K562 (cell line): ENCODE data around the gene ABHD16B. TPM values are rescaled to one million over a fixed set of nuclear protein-coding genes. Genes with fewer than 3 reads are reported as not detected.

Experiments
- ATF7 ChIP-seq: fragments of 450-650 bp; IDR thresholded peaks from 2 replicates; pipeline ENCODE4 v1.7.1; 2014; ENCODE audit warnings: mild to moderate bottlenecking, moderate library complexity
- POLR2AphosphoS5 ChIP-seq: IDR thresholded peaks from 2 replicates; pipeline ENCODE4 v1.6.1; 2011; ENCODE audit warnings: mild to moderate bottlenecking, low read depth, low read length, moderate library complexity; ENCODE audit not compliant: control insufficient read depth, insufficient read depth
- SIN3A ChIP-seq, 2 experiments: fragments of 150-350 bp in 1 of 2; IDR thresholded peaks; 2 replicates each; pipeline ENCODE4 v1.6.1; 2011 to 2016; ENCODE audit warnings: borderline replicate concordance in 2 of 2, low read depth in 2 of 2, low read length in 2 of 2, mild to moderate bottlenecking in 2 of 2, moderate library complexity in 2 of 2; ENCODE audit not compliant: control insufficient read depth in 1 of 2
- TARDBP ChIP-seq: fragments of 450-650 bp; IDR thresholded peaks from 2 replicates; pipeline ENCODE4 v1.6.1; 2016
- ZFP36 ChIP-seq: fragments of 150-350 bp; IDR thresholded peaks from 2 replicates; pipeline ENCODE4 v1.6.1; 2018; ENCODE audit warnings: low read length, low read depth; ENCODE audit not compliant: partially characterized antibody
- ZNF24 ChIP-seq: fragments of 450-650 bp; IDR thresholded peaks from 2 replicates; pipeline ENCODE4 v1.6.1; 2016
- ZNF644 ChIP-seq: fragments of 200-800 bp; sonication (Bioruptor generic); IDR thresholded peaks from 2 replicates; pipeline ENCODE4 v1.6.1; 2016; ENCODE audit warnings: low read depth, missing genetic modification characterization, missing compliant biosample characterization
- ZSCAN29 ChIP-seq: fragments of 450-650 bp; IDR thresholded peaks from 2 replicates; pipeline ENCODE4 v1.6.1; 2017
- polyA plus RNA-seq, 8 experiments: library from polyadenylated mRNA; depleted of rRNA in 4 of 8; stranded (reverse) in 5 of 8; unstranded in 3 of 8; fragments of >200 nt; fragmentation: Nextera tagmentation in 2 of 8; fragmentation: Illumina TruSeq in 1 of 8; extraction: Ambion mirVana in 2 of 8; extraction: Trizol in 1 of 8; gene quantifications; 2 replicates each; pipeline versions ENCODE4 v1.2.1 to v1.2.3, GENCODE V29; 2011 to 2014; ENCODE audit warnings: inconsistent platforms in 1 of 8, missing spikeins in 1 of 8
- total RNA-seq, 7 experiments: library from RNA; depleted of rRNA in 6 of 7; stranded (reverse); fragments of >200 nt in 6 of 7; fragmentation: Illumina TruSeq in 2 of 7; extraction: Trizol in 2 of 7; gene quantifications; 2 replicates each; pipeline versions ENCODE4 v1.2.1 to v1.2.3, GENCODE V29; 2011 to 2021; ENCODE audit warnings: low replicate concordance in 1 of 7
- TF ChIP-seq, protein P1 (sequence below): sonication (generic); formaldehyde crosslinking; IDR thresholded peaks from 2 replicates; pipeline ENCODE4 v1.8.1; 2023; ENCODE audit warnings: missing genetic modification reagents, mild to moderate bottlenecking, borderline replicate concordance
- TF ChIP-seq, protein P2 (sequence below): sonication (generic); formaldehyde crosslinking; IDR thresholded peaks from 2 replicates; pipeline ENCODE4 v1.8.1; 2023; ENCODE audit warnings: mild to moderate bottlenecking, missing genetic modification reagents
- TF ChIP-seq, protein P3 (sequence below), 2 experiments: fragments of 450-650 bp; formaldehyde crosslinking in 1 of 2; IDR thresholded peaks; 2 replicates each; pipeline versions ENCODE4 v1.4.0 to v1.6.1; 2014 to 2020; ENCODE audit warnings: mild to moderate bottlenecking in 2 of 2, borderline replicate concordance in 1 of 2, low read depth in 1 of 2

The ABHD16B gene
- total and polyA plus RNA-seq, 9 of the 15 experiments (the other 6 are each of a cell fraction or from before 2014, with no cell fraction given) = not detected

DNA sequence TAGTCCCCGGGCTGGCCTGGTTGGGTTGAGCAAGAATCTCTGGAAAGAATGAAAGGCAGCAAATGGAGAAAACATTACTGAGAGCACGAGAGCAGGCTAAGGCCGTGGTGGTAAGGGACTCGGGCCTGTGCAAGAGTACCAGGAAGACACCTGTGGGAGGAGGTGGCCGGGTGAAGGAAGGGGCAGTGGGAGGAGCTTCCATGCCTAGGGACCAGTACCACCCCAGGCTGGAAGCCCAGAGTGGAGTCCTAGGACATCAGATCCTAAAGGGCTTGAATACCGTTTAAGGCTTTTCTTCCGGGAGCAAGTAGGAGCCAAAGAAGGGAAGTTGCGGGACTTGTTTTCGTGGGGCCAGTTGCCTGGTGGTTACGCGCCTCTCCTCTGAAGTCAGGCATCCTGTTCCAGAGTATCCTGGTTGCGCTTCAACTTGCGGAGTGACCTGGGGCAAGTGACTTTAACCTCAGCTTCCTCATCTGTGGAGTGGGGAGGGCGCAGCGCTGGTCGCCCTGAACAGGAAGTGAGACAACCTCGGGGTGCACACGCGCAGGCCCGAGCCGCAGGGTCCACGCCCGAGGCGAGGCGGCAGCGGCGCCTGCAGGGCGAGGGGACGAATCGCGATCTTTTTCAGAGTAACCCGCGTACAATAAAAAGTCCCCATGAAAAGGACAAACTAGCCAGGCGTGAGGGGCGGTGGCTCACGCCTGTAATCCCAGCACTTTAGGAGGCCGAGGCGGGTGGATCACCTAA lies 2.7 kb downstream of the ABHD16B start (continued):
- TF ChIP-seq, protein P1, sequence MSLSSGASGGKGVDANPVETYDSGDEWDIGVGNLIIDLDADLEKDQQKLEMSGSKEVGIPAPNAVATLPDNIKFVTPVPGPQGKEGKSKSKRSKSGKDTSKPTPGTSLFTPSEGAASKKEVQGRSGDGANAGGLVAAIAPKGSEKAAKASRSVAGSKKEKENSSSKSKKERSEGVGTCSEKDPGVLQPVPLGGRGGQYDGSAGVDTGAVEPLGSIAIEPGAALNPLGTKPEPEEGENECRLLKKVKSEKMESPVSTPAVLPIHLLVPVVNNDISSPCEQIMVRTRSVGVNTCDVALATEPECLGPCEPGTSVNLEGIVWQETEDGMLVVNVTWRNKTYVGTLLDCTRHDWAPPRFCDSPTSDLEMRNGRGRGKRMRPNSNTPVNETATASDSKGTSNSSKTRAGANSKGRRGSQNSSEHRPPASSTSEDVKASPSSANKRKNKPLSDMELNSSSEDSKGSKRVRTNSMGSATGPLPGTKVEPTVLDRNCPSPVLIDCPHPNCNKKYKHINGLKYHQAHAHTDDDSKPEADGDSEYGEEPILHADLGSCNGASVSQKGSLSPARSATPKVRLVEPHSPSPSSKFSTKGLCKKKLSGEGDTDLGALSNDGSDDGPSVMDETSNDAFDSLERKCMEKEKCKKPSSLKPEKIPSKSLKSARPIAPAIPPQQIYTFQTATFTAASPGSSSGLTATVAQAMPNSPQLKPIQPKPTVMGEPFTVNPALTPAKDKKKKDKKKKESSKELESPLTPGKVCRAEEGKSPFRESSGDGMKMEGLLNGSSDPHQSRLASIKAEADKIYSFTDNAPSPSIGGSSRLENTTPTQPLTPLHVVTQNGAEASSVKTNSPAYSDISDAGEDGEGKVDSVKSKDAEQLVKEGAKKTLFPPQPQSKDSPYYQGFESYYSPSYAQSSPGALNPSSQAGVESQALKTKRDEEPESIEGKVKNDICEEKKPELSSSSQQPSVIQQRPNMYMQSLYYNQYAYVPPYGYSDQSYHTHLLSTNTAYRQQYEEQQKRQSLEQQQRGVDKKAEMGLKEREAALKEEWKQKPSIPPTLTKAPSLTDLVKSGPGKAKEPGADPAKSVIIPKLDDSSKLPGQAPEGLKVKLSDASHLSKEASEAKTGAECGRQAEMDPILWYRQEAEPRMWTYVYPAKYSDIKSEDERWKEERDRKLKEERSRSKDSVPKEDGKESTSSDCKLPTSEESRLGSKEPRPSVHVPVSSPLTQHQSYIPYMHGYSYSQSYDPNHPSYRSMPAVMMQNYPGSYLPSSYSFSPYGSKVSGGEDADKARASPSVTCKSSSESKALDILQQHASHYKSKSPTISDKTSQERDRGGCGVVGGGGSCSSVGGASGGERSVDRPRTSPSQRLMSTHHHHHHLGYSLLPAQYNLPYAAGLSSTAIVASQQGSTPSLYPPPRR (CRISPR knock-in tag) = peak; percentile 90
- peak; percentile 71; the same call in 1 of the 2 replicates for TF ChIP-seq TARDBP
- peak in 1 of 2 experiments; percentile 72; a peak in 2 of 4 replicates for TF ChIP-seq SIN3A (IDR thresholded peaks at IDR 0.05; ENCODE audit: borderline replicate concordance in 2 of 2, control insufficient read depth in 1 of 2, low read depth in 2 of 2, low read length in 2 of 2)
- peak; percentile 55 for TF ChIP-seq ZFP36
- no peak for TF ChIP-seq ZSCAN29
- TF ChIP-seq ZNF644 (tag) = no peak
- TF ChIP-seq, protein P2, sequence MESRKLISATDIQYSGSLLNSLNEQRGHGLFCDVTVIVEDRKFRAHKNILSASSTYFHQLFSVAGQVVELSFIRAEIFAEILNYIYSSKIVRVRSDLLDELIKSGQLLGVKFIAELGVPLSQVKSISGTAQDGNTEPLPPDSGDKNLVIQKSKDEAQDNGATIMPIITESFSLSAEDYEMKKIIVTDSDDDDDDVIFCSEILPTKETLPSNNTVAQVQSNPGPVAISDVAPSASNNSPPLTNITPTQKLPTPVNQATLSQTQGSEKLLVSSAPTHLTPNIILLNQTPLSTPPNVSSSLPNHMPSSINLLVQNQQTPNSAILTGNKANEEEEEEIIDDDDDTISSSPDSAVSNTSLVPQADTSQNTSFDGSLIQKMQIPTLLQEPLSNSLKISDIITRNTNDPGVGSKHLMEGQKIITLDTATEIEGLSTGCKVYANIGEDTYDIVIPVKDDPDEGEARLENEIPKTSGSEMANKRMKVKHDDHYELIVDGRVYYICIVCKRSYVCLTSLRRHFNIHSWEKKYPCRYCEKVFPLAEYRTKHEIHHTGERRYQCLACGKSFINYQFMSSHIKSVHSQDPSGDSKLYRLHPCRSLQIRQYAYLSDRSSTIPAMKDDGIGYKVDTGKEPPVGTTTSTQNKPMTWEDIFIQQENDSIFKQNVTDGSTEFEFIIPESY (CRISPR knock-in tag) = peak; percentile 95
- TF ChIP-seq ATF7 = peak; percentile 59
- TF ChIP-seq ZNF24 = peak; percentile 71; the same call in 1 of the 2 replicates
- TF ChIP-seq, protein P3, sequence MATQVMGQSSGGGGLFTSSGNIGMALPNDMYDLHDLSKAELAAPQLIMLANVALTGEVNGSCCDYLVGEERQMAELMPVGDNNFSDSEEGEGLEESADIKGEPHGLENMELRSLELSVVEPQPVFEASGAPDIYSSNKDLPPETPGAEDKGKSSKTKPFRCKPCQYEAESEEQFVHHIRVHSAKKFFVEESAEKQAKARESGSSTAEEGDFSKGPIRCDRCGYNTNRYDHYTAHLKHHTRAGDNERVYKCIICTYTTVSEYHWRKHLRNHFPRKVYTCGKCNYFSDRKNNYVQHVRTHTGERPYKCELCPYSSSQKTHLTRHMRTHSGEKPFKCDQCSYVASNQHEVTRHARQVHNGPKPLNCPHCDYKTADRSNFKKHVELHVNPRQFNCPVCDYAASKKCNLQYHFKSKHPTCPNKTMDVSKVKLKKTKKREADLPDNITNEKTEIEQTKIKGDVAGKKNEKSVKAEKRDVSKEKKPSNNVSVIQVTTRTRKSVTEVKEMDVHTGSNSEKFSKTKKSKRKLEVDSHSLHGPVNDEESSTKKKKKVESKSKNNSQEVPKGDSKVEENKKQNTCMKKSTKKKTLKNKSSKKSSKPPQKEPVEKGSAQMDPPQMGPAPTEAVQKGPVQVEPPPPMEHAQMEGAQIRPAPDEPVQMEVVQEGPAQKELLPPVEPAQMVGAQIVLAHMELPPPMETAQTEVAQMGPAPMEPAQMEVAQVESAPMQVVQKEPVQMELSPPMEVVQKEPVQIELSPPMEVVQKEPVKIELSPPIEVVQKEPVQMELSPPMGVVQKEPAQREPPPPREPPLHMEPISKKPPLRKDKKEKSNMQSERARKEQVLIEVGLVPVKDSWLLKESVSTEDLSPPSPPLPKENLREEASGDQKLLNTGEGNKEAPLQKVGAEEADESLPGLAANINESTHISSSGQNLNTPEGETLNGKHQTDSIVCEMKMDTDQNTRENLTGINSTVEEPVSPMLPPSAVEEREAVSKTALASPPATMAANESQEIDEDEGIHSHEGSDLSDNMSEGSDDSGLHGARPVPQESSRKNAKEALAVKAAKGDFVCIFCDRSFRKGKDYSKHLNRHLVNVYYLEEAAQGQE (IDR thresholded peaks at IDR 0.05; ENCODE audit: borderline replicate concordance) = peak; percentile 88
- TF ChIP-seq, protein P3 (CRISPR knock-in tag; IDR thresholded peaks at IDR 0.05; ENCODE audit: low read depth) = 0 out of 2 replicates have a peak, but pooled peaks have one; percentile 50
- TF ChIP-seq POLR2AphosphoS5 = 0 out of 2 replicates have a peak, but pooled peaks have one; percentile 33
